ENCODE data around the gene CCDC40.

Gene CCDC40

GRCh38 chr17:80023481-80024205 lies 12.8 kb upstream of the CCDC40 start:
- in situ Hi-C loops (cut with MboI; ENCODE audit: low pct_unique_long_range_greater_than_20kb, low sequenced_read_pairs, unreplicated experiment) = no loop called here
- no peak for TF ChIP-seq CTCF (IDR thresholded peaks at IDR 0.05; ENCODE audit: extremely low read depth, insufficient read depth, missing control alignments)
- DNase-seq (ENCODE audit: low spot score) = no peak

DNA sequence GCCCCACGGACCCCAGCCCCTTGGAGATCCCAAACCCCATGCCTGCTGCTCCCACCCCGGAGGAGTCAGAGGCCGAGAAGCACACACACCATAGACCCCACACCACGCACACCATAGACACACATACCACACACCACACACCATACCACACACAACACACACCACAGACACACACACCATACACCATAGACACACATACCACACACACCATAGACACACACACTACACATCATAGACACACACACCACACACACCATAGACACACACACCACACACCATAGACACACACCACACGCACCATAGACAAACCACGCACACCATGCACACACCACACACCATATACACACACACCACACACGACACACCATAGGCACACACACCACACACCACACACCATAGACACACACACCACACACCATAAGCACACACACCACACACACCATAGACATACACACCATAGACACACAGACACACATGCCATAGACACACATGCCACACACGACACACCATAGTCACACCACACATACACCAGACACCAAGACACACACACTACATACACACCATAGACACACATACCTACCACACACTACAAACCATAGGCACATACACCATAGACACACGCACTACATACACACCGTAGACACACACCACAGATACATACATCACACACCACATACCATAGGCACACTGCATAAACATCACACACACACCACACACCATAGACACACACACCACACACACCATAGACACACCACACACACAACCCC lies 12.1 kb upstream of the CCDC40 start:
- no peak for DNase-seq (ENCODE audit: low spot score)
- TF ChIP-seq CTCF (IDR thresholded peaks at IDR 0.05; ENCODE audit: extremely low read depth, insufficient read depth, missing control alignments) = no peak
- in situ Hi-C loops (cut with MboI; ENCODE audit: low pct_unique_long_range_greater_than_20kb, low sequenced_read_pairs, unreplicated experiment) = no loop called here

GRCh38 chr17:80025140-80025539 lies 11.3 kb upstream of the CCDC40 start:
- DNase-seq (ENCODE audit: low spot score) = no peak
- no peak for TF ChIP-seq CTCF (IDR thresholded peaks at IDR 0.05; ENCODE audit: extremely low read depth, insufficient read depth, missing control alignments)
- in situ Hi-C loops (cut with MboI; ENCODE audit: low pct_unique_long_range_greater_than_20kb, low sequenced_read_pairs, unreplicated experiment) = no loop called here

DNA sequence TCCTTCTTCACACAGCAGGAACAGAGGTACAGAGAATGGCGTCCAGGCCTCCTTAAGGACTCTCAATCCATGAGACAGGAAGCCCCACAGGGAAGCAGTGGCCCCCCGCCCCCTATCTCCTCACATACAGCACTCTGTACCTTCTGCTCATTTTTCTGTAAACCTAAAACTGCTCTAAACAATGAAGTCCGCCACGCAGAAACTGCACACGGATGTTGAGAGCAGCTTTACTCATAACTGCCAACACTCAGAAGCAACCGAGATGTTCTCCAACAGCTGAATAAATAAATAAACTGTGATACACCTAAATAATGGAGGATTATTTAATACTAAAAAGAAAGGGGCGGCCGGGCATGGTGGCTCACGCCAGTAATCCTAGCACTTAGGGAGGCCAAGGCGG lies 10.6 kb upstream of the CCDC40 start:
- DNase-seq (ENCODE audit: low spot score) = no peak
- TF ChIP-seq CTCF (IDR thresholded peaks at IDR 0.05; ENCODE audit: extremely low read depth, insufficient read depth, missing control alignments) = no peak
- in situ Hi-C loops (cut with MboI; ENCODE audit: low pct_unique_long_range_greater_than_20kb, low sequenced_read_pairs, unreplicated experiment) = no loop called here

- no peak for TF ChIP-seq CTCF (IDR thresholded peaks at IDR 0.05; ENCODE audit: extremely low read depth, insufficient read depth, missing control alignments)
- in situ Hi-C loops (cut with MboI; ENCODE audit: low pct_unique_long_range_greater_than_20kb, low sequenced_read_pairs, unreplicated experiment) = no loop called here
- DNase-seq (ENCODE audit: low spot score) = no peak
These were observed 9.9 kb upstream of the CCDC40 start for GRCh38 chr17:80026359-80027042.

DNA sequence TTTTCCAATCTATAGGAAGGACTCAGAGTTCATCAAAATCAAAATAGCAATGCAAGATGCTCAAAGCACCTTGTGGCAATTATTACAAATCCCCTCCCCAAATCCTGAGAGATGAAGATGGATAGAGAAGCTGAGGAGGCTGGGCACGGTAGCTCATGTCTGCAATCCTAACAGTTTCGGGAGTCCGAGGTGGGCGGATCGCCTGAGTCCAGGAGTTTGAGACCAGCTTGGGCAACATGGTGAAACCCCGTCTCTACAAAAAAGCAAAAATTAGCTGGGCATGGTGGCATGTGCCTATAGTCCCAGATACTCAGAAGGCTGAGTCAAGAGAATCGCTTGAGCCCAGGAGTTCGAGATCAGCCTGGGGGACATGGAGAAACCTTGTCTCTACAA lies 9.4 kb upstream of the CCDC40 start:
- in situ Hi-C loops (cut with MboI; ENCODE audit: low pct_unique_long_range_greater_than_20kb, low sequenced_read_pairs, unreplicated experiment) = no loop called here
- TF ChIP-seq CTCF (IDR thresholded peaks at IDR 0.05; ENCODE audit: extremely low read depth, insufficient read depth, missing control alignments) = no peak
- no peak for DNase-seq (ENCODE audit: low spot score)
